GM19395 (cell line): ENCODE data around the gene LYVE1.
"Not testable (repeated sequence)": the region's sequence is repeated elsewhere in the genome, so short reads cannot be mapped to it uniquely, and the experiment has no call there.

Experiments
- ATAC-seq: cut with Tn5 transposase; IDR thresholded peaks from one replicate; pipeline ENCODE4 v1.9.1; 2021; ENCODE audit warnings: mild to moderate bottlenecking, moderate library complexity; ENCODE audit not compliant: unreplicated experiment

The LYVE1 gene

GRCh38 chr11:10568486-10568941 is at the start of gene LYVE1:
Gene LYVE1, minus strand, starts transcription at chr11:10568665. Its CDS starts 133 bp downstream, at chr11:10568532.
- no peak for ATAC-seq

DNA sequence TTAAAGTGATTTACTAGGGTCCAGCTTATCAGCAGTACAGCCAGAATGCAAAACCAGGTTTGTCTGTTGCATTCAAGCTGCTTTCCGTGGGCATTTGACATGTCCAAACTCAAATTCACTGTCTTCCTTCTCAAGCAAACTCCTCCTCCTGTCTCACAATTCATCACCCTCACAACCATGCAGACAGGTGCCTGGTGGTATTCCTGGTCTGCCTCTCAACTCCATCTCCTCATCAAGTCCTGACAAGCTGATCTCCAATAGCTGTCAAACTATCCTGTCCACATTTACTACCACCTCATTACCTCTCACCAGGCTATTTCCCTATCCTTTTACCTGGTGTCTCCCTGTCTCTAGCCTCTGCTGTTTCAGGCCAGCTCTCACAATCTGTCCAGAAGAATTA is 49.1 kb upstream of the LYVE1 start:
- no peak for ATAC-seq

- no peak for ATAC-seq
Observed at GRCh38 chr11:10611979-10612862, 43.8 kb upstream of the LYVE1 start.

- ATAC-seq = no peak
Observed at GRCh38 chr11:10609636-10610035, 41.2 kb upstream of the LYVE1 start.

- no peak for ATAC-seq
Observed at GRCh38 chr11:10608584-10608983, 40.1 kb upstream of the LYVE1 start.

DNA sequence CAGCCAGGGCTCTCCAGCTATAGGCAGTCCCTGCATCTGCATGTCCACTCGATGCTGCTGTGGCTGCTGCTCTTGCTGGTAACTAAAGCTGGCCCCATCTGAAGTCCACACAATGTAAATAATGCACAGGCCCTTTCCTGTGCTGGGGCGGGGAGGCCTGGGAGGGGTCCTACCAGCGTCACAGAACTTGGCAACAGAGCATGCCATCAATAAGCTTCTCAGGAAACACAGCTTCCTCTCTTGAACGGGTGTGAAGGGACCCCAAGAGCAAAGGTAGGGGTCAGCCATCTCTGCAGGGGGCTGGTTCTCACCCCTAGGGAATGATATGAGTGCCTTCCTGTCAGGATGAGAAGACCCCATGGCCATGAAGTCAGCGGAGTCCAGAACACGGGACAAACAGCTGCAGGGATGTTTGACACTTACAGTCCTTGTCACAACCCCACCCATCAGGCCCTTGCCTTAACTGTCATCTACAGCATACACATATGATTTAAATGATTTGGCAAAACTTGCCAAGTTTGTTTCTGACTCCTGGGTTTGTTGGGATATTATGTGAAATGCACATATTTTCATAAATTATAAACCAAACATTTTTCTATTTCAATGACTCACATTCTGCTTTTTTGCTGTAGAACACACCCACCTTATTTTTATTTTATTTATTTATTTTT is 39.1 kb upstream of the LYVE1 start:
- ATAC-seq = no peak

- ATAC-seq = no peak
Observed at GRCh38 chr11:10606536-10607208, 38.2 kb upstream of the LYVE1 start.

DNA sequence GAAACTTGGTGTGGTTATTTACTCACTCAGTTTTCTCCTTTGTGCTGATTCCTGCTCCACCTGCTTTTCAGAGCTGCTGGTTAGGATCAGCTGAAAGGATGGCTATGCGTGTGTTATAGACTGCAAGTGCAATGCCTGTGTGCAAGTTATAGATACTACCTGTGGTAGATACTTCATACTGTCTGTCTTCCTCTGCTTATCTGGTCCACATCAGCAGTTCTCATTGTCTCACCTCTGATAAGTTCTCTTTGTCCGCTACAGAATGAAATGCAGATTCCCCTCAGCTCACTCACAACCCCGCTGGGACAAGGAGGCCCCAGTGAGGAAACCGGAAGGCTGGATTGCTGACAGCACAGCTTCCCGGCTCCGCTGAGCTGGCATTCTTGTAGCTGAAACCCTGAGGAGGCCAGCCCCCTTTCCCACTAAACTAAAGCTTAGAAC is 37.5 kb upstream of the LYVE1 start:
- ATAC-seq = no peak

DNA sequence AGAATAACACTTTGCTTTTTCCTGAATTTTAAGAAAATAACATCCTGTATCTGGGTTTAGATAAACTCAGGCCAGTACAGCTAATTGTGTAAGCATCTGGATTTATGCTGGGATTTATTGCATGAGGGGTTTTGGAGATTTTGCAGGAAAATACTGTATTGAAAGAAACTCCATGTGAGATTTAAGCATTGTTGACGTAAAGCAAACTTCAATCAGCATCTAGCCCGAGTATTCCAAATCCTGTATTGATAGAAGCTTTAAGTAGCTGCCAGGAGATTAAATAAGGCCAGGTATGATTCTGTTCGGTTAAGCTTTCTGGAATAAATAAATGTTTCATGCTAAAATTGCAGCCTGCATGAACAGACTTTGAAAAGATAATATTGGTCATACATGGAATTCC is 36.3 kb upstream of the LYVE1 start:
- no peak for ATAC-seq

DNA sequence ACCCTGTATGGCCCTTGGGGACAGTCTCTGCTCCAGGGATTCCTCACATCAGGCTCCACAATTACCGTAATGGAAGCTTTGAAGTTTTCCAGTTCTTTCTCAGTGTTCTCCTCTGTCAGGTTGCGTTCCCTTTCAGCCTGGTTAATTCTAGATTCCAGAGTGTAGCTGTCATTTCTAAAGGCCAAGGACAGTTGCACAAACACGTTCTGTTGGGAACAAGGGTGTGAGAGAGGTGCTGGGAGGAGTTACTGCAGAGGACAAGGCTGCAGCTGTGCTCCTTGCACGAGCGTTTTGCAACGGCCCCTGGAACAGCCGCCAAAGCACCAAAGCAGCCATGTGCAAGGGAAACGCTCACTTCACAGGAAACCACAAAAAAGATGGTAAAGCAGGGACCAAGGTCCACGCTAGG is 35.9 kb upstream of the LYVE1 start:
- no peak for ATAC-seq

DNA sequence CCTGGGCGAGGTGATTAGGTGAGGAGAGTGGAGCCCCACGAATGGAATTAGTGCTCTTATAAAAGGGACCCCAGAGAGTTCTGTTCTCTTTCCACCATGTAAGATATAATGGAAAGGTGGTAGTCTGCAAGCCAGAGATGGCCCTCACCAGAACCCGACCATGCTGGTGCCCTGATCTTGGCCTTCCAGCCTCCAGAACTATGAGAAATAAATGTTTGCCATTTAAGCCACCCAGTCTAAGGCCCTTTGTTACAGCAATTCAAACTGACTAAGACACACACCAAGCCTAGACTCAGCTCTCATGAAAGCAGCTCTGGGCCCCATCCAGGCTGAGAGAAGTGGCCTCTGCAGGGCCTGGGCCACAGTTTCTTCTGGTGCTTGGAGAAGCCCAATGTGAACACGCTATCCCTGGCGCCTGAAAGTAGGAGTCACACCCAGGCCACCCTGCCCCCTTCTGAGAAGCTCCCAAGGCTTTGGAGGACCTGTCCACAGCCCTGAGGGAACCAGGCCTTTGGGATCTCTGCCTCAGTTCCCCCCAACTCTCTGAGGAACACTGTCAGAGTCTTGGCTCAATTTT is 35.3 kb upstream of the LYVE1 start:
- ATAC-seq = no peak

- no peak for ATAC-seq
Observed at GRCh38 chr11:10602945-10603344, 34.5 kb upstream of the LYVE1 start.

- no peak for ATAC-seq
Observed at GRCh38 chr11:10602366-10602765, 33.9 kb upstream of the LYVE1 start.

DNA sequence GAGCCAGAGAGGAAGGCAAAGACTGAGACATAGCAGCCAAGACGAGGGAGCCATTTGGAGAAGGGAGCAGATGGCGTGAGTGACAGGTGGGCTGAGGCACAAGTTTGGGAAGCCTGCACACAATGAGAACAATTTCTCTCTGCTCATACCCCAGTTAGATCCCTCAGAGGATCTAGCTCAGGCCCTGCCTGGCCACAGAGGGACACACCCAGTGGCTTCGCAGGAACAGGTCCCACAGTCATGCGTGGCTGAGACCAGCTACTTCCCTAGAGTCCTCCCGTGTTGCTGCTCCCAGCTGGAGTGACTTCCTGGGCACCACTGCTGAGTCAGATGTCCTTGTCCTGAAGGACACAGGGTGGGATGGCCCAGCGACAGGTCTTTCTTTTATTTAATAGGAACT is 33.4 kb upstream of the LYVE1 start:
- no peak for ATAC-seq

GRCh38 chr11:10600570-10601248 is 32.2 kb upstream of the LYVE1 start:
- no peak for ATAC-seq

- no peak for ATAC-seq
Observed at GRCh38 chr11:10599388-10600175, 31.1 kb upstream of the LYVE1 start.

DNA sequence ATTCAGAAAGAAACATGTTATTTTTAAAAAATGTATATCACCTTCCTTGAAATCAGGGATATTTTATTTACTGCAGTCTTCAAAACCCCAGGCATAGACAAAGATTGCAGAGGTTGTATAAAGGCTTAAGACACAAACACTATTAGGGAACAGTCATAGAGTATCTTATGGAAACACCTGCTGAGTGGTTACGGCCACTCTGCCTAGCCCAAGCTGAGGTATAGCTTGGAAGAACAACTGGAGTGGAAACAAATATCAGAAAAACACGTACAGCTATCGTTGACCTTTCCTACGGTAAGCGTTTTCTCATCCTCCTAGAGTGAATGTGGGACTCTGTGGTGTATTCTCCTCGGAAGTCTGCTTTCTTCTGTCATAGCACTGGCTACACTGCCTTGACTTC is 30.4 kb upstream of the LYVE1 start:
- ATAC-seq = no peak

DNA sequence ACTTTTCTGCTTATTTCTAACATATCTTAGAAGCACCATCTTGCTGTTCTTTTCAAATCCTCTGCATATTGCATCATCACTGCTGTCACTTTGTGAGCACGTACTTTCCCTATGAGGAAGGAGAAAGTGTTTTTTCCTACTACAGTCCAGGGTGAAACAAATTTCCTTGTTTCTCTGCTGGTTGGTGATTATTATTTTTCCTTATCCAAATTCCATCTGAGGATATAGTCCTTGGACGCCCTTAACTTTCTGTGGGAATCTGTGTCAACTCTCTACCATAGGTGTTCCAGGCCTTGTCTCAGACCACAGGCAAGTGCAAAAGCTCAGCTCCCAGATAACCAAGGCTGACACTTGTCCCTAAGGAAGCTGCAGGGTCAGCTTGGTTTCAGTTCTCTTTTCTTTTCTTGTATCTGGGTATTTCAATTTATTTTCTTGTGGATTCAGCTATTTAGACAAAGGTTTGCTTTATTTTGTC is 29.4 kb upstream of the LYVE1 start:
- no peak for ATAC-seq

- ATAC-seq = not testable (repeated sequence)
Observed at GRCh38 chr11:10595840-10596239, 27.4 kb upstream of the LYVE1 start.

- ATAC-seq = no peak
Observed at GRCh38 chr11:10594407-10594806, 25.9 kb upstream of the LYVE1 start.
